GM20431 (cell line): ENCODE results near the gene KIF17.

Experiments used
- in situ Hi-C: fragments of 300-500 bp; cut with MseI, MboI; formaldehyde crosslinking; loops from one replicate; pipeline ENCODE4 v1.15.0; 2020; ENCODE audit warnings: low sequenced_read_pairs; ENCODE audit not compliant: unreplicated experiment

KIF17 gene

GRCh38 chr1:20717452-20718342 lies at the start of gene KIF17:
Gene KIF17 (minus strand): TSS chr1:20718007. CDS start chr1:20717706, 301 bp downstream.
- in situ Hi-C loops: no loop called here

GRCh38 chr1:20767271-20767670 lies 49.5 kb upstream of the KIF17 start:
- in situ Hi-C loops: no loop called here

GRCh38 chr1:20763417-20763816 lies 45.6 kb upstream of the KIF17 start:
- in situ Hi-C loops: no loop called here

- in situ Hi-C loops: no loop called here
Measured at GRCh38 chr1:20760322-20760721, 42.5 kb upstream of the KIF17 start.

- in situ Hi-C loops: no loop called here
Measured at GRCh38 chr1:20753589-20753988, 35.8 kb upstream of the KIF17 start.

- in situ Hi-C loops: no loop called here
Measured at GRCh38 chr1:20751462-20751990, 33.7 kb upstream of the KIF17 start.

GRCh38 chr1:20742671-20743070 lies 24.9 kb upstream of the KIF17 start:
- in situ Hi-C loops: no loop called here

- in situ Hi-C loops: no loop called here
Measured at GRCh38 chr1:20740781-20741180, 23.0 kb upstream of the KIF17 start.

GRCh38 chr1:20739225-20739624 lies 21.4 kb upstream of the KIF17 start:
- in situ Hi-C loops: no loop called here

GRCh38 chr1:20735581-20736111 lies 17.8 kb upstream of the KIF17 start:
- in situ Hi-C loops: no loop called here

- in situ Hi-C loops: no loop called here
Measured at GRCh38 chr1:20733360-20733975, 15.7 kb upstream of the KIF17 start.

- in situ Hi-C loops: no loop called here
Measured at GRCh38 chr1:20732588-20733359, 15.0 kb upstream of the KIF17 start, which contains the start of gene SH2D5. Gene SH2D5 (minus strand): TSS chr1:20732703. CDS start chr1:20728044, 4,659 bp downstream.

GRCh38 chr1:20732071-20732587 lies 14.3 kb upstream of the KIF17 start:
- in situ Hi-C loops: no loop called here

- in situ Hi-C loops: no loop called here
Measured at GRCh38 chr1:20731057-20731991, 13.5 kb upstream of the KIF17 start.

GRCh38 chr1:20730690-20731056 lies 12.9 kb upstream of the KIF17 start:
- in situ Hi-C loops: no loop called here

- in situ Hi-C loops: no loop called here
Measured at GRCh38 chr1:20729990-20730689, 12.3 kb upstream of the KIF17 start.

GRCh38 chr1:20729155-20729931 lies 11.5 kb upstream of the KIF17 start:
- in situ Hi-C loops: no loop called here
